Tibial artery (tissue), 4 donors: ENCODE data around the gene PHACTR1.

Experiments
- DNase-seq, 2 donors: peaks; one replicate each; pipeline ENCODE4 v3.0.0-alpha.2; 2019
- H3K27ac ChIP-seq, 2 donors: fragments of 200-600 bp; sonication (generic) in 1 of 2; 1 replicate in 1 of 2; 2 replicates in 1 of 2; pipeline ENCODE4 v1.5.1; 2018 to 2019; ENCODE audit warnings: mild to moderate bottlenecking in 1 of 2
- H3K27me3 ChIP-seq, 2 donors: fragments of 200-600 bp; sonication (generic) in 1 of 2; one replicate each; pipeline versions ENCODE4 v1.5.1 to v1.6.0; 2016 to 2019
- H3K36me3 ChIP-seq, 3 donors: fragments of 200-600 bp; sonication (generic) in 2 of 3; one replicate each; pipeline ENCODE4 v1.5.1; 2016 to 2019; ENCODE audit warnings: mild to moderate bottlenecking in 2 of 3
- H3K4me1 ChIP-seq, 4 donors: fragments of 200-600 bp; sonication (generic) in 2 of 4; 1 replicate in 3 of 4; 2 replicates in 1 of 4; pipeline ENCODE4 v1.5.1; 2016 to 2019
- H3K4me3 ChIP-seq, 2 donors: fragments of 200-600 bp; sonication (generic) in 1 of 2; 1 replicate in 1 of 2; 2 replicates in 1 of 2; pipeline ENCODE4 v1.5.1; 2018 to 2019; ENCODE audit warnings: mild to moderate bottlenecking in 2 of 2
- H3K9me3 ChIP-seq, 3 donors: fragments of 200-600 bp; sonication (generic) in 1 of 3; one replicate each; pipeline ENCODE4 v1.5.1; 2016 to 2019
- CTCF ChIP-seq, 2 experiments: fragments of 200-600 bp in 1 of 2; fragments of 450-650 bp in 1 of 2; IDR thresholded peaks; one replicate each; pipeline ENCODE4 v1.5.1; 2017 to 2019; ENCODE audit warnings: antibody characterized with exemption in 2 of 2, mild to moderate bottlenecking in 1 of 2, moderate library complexity in 1 of 2
- intact Hi-C: fragments of 100-400 bp; cut with DNase I; formaldehyde crosslinking; loops from one replicate; pipeline ENCODE4 v1.15.0; 2023; ENCODE audit warnings: low total_unique reads

The PHACTR1 gene

GRCh38 chr6:13296536-13296997 is 580.0 kb downstream of the PHACTR1 start:
- H3K36me3 ChIP-seq: peaks cover 25 to 84% (median 29%) of the 10 kb centered on the region in 3 donors
- no peaks in the 10 kb centered on the region for H3K27me3 ChIP-seq
- H3K4me3 ChIP-seq: no peak overlapping the region
- DNase-seq: no peak
- no peak for TF ChIP-seq CTCF (IDR thresholded peaks at IDR 0.05)
- intact Hi-C loops: no loop called here
- no peaks in the 10 kb centered on the region for H3K4me1 ChIP-seq
- H3K27ac ChIP-seq: no peak overlapping the region
- H3K9me3 ChIP-seq: no peaks in the 10 kb centered on the region

DNA sequence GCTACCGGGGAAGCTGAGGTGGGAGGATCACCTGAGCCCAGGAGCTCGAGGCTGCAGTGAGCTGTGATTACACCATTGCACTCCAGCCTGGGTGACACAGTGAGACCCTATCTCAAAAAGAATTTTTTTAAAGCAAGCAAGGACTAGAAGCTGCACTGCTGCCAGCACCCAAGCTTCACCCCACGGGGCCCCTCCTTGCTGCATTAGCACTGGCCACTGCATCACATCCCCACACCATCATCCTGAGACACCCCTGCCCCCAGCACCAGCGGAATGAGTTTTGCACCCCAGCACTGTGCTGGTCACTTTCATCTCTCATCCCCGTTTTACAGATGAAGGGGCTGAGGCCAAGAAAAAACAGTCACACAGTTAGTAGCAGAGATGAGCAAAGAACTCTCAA is 580.8 kb downstream of the PHACTR1 start:
- intact Hi-C loops: no loop called here
- no peak for TF ChIP-seq CTCF (IDR thresholded peaks at IDR 0.05)
- DNase-seq: no peak

DNA sequence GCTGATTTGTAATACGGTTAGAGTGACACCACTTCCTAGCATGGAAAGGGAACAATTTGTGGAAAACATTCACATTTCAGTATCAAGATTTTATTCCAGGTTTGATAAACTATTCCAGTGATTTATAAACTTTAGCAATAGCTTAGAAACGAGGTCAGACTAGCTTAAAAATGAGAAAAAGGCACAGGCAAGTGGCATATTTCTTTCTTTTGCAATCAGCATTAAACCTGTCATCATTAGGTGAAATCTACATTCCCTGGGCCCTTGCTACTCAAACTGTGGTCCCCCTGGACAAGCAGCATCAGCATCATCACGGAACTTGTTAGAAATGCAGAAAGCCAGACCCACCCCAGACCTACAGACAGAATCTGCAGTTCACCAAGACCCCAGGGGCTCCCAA is 581.9 kb downstream of the PHACTR1 start:
- H3K27ac ChIP-seq: no peak overlapping the region
- H3K36me3 ChIP-seq: peaks cover 18 to 75% (median 19%) of the 10 kb centered on the region in 3 donors
- no peak for TF ChIP-seq CTCF (IDR thresholded peaks at IDR 0.05)
- no peaks in the 10 kb centered on the region for H3K27me3 ChIP-seq
- DNase-seq: no peak
- H3K4me1 ChIP-seq: peaks cover 0 to 18% (median 13%) of the 10 kb centered on the region in 4 donors
- intact Hi-C loops: no loop called here
- no peak overlapping the region for H3K4me3 ChIP-seq
- no peaks in the 10 kb centered on the region for H3K9me3 ChIP-seq

More for the DNA sequence above, 580.8 kb downstream of the PHACTR1 start:
- Histone ChIP-seq H3K27me3 (no peaks in the 10 kb centered on the region), H3K27ac (no peak overlapping the region), H3K9me3 (no peaks in the 10 kb centered on the region), H3K4me3 (no peak overlapping the region), H3K36me3 (peaks cover 23 to 86% (median 26%) of the 10 kb centered on the region in 3 donors), H3K4me1 (peaks cover 0 to 8% (median 6%) of the 10 kb centered on the region in 4 donors)

DNA sequence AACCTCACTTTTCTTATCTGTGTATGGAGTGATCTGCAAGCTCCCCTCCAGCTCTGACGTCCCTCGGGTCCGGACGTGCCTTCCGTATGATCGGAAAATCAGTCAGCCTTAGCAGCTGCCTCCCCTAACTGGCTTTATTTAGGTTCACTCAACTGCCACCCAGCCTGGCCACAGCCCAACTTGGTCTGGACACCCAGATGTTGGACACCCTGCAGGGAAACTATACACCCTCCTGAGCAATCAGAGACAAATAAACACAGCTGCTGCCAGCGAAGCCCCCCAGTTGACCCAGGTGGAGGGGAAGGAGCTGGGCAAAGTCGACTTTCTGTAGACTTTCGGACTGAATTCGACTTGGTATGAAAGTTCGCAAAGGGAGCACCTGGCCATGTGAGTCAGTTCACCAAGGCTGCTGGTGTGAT is 582.8 kb downstream of the PHACTR1 start:
- Histone ChIP-seq H3K27me3 (no peaks in the 10 kb centered on the region), H3K36me3 (peaks cover 10 to 65% (median 12%) of the 10 kb centered on the region in 3 donors), H3K4me1 (peaks cover 0 to 28% (median 22%) of the 10 kb centered on the region in 4 donors), H3K4me3 (no peak overlapping the region), H3K27ac (no peak overlapping the region), H3K9me3 (no peaks in the 10 kb centered on the region)
- TF ChIP-seq CTCF (IDR thresholded peaks at IDR 0.05): no peak
- intact Hi-C loops: no loop called here
- DNase-seq: no peak

GRCh38 chr6:13299918-13300317 is 583.4 kb downstream of the PHACTR1 start:
- DNase-seq: no peak
- intact Hi-C loops: no loop called here
- H3K9me3 ChIP-seq: no peaks in the 10 kb centered on the region
- H3K4me1 ChIP-seq: peaks cover 0 to 32% (median 23%) of the 10 kb centered on the region in 4 donors
- no peak for TF ChIP-seq CTCF (IDR thresholded peaks at IDR 0.05)
- peaks cover 5 to 60% (median 8%) of the 10 kb centered on the region in 3 donors for H3K36me3 ChIP-seq
- no peaks in the 10 kb centered on the region for H3K27me3 ChIP-seq
- H3K4me3 ChIP-seq: no peak overlapping the region
- H3K27ac ChIP-seq: no peak overlapping the region
